ENCODE results near the gene GFI1. TPM values are rescaled to one million over a fixed set of nuclear protein-coding genes. Genes with fewer than 3 reads are reported as not detected.

Gene GFI1
- total RNA-seq, 1 donor from 2014 or later, result 0.17 TPM

DNA sequence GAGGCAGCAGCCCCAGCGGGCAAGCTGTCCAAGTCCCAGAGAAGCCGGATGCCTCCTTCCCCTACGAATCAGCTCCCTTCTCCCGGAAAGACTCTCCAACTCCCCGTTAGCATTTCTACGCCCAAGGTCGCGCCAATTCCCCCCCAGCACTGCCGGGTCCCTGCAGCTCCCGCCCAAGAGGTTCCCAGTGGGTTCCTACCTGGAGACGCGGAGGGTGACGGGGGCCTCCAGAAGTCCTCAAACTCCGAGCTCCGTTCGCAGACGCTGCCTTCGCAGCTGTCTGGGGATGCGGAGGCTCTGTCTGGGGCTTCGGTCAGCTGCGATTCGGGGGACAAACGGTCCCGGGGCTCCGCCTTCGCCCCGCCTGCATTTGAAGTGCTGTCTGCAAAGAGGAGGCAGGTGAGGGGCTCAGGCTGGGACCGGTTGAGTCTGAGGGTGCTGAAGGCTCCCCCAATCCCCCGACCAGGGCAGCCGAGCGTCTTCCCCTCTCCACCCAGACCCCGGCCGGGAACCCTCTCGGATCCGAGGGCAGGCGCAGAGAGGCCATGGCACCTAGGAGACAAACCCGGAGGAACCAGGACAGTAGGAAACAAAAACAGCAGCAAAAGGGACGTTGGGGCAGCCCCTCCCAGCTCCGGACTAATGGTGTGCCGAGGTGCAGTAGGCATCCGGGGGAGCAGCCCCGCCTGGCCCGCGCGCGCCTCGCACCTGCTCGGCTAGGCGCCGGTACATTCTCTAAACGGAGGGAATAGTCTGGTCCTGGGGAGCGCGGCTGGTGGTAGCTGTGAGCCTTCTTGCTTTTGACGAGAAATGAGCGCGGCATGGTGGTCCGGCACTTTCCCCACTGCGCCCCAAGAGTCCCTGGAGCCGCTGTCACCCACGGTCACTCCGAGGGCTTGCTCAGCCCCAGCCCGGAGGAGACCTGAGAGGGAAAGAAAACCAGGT is 3.8 kb downstream of the GFI1 start:
- Mint-ChIP-seq H3K27ac (no peak overlapping the region), H3K27me3 (peaks cover 87% of the 10 kb centered on the region), H3K4me3 (ENCODE audit: low read depth) (peak overlapping the region; percentile 31), H3K36me3 (ENCODE audit: insufficient read depth) (no peaks in the 10 kb centered on the region), H3K4me1 (ENCODE audit: low read depth) (peaks cover 27% of the 10 kb centered on the region), H3K9me3 (ENCODE audit: low read depth) (no peaks in the 10 kb centered on the region)
- DNase-seq (ENCODE audit: low spot score, unreplicated experiment), result peak; percentile 14
- TF ChIP-seq, protein P1, sequence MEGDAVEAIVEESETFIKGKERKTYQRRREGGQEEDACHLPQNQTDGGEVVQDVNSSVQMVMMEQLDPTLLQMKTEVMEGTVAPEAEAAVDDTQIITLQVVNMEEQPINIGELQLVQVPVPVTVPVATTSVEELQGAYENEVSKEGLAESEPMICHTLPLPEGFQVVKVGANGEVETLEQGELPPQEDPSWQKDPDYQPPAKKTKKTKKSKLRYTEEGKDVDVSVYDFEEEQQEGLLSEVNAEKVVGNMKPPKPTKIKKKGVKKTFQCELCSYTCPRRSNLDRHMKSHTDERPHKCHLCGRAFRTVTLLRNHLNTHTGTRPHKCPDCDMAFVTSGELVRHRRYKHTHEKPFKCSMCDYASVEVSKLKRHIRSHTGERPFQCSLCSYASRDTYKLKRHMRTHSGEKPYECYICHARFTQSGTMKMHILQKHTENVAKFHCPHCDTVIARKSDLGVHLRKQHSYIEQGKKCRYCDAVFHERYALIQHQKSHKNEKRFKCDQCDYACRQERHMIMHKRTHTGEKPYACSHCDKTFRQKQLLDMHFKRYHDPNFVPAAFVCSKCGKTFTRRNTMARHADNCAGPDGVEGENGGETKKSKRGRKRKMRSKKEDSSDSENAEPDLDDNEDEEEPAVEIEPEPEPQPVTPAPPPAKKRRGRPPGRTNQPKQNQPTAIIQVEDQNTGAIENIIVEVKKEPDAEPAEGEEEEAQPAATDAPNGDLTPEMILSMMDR (IDR thresholded peaks at IDR 0.05; ENCODE audit: unreplicated experiment), result no peak

GRCh38 chr1:92481971-92482664 is 4.6 kb downstream of the GFI1 start:
- Mint-ChIP-seq H3K4me1 (ENCODE audit: low read depth) (peaks cover 27% of the 10 kb centered on the region), H3K27ac (no peak overlapping the region), H3K36me3 (ENCODE audit: insufficient read depth) (no peaks in the 10 kb centered on the region), H3K27me3 (peaks cover 87% of the 10 kb centered on the region), H3K9me3 (ENCODE audit: low read depth) (no peaks in the 10 kb centered on the region), H3K4me3 (ENCODE audit: low read depth) (peak overlapping the region; percentile 27)
- DNase-seq (ENCODE audit: low spot score, unreplicated experiment), result no peak
- TF ChIP-seq, protein P1 (IDR thresholded peaks at IDR 0.05; ENCODE audit: unreplicated experiment), result no peak

- TF ChIP-seq, protein P1 (IDR thresholded peaks at IDR 0.05; ENCODE audit: unreplicated experiment), result no peak
- Mint-ChIP-seq H3K4me1 (ENCODE audit: low read depth) (peaks cover 27% of the 10 kb centered on the region), H3K9me3 (ENCODE audit: low read depth) (no peaks in the 10 kb centered on the region), H3K4me3 (ENCODE audit: low read depth) (peak overlapping the region; percentile 44), H3K36me3 (ENCODE audit: insufficient read depth) (no peaks in the 10 kb centered on the region), H3K27me3 (peaks cover 89% of the 10 kb centered on the region), H3K27ac (no peak overlapping the region)
- no peak for DNase-seq (ENCODE audit: low spot score, unreplicated experiment)
Observed at GRCh38 chr1:92481599-92481925, 5.2 kb downstream of the GFI1 start.

- H3K36me3 Mint-ChIP-seq (ENCODE audit: insufficient read depth), result no peaks in the 10 kb centered on the region
- peaks cover 24% of the 10 kb centered on the region for H3K4me1 Mint-ChIP-seq (ENCODE audit: low read depth)
- peaks cover 91% of the 10 kb centered on the region for H3K27me3 Mint-ChIP-seq
- peak overlapping the region; percentile 85 for H3K27ac Mint-ChIP-seq
- TF ChIP-seq, protein P1 (IDR thresholded peaks at IDR 0.05; ENCODE audit: unreplicated experiment), result no peak
- H3K9me3 Mint-ChIP-seq (ENCODE audit: low read depth), result no peaks in the 10 kb centered on the region
- H3K4me3 Mint-ChIP-seq (ENCODE audit: low read depth), result peak overlapping the region; percentile 44
- DNase-seq (ENCODE audit: low spot score, unreplicated experiment), result peak; percentile 23
Observed at GRCh38 chr1:92480813-92481598, 5.7 kb downstream of the GFI1 start.
